Measurements from ENCODE around the gene GTF2F2.

The GTF2F2 gene

DNA sequence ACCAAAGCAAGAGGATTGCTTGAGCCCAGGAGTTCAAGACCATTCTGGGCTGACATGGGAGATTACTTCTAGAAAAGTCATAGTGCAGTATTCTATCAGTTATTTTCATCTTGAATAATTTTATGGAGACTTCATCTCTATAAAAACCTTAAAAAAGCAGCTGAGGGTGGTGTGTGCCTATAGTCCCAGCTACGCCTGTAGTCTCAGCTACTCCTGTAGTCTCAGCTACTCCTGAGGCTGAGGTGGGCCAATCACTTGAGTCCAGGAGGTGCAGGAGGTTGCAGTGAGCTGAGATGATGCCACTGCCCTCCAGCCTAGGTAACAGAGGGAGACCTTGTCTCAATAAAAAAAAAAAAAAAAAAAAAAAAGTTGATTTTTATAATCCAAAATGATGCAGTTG lies 102.6 kb downstream of the GTF2F2 start:
- ChIA-PET CTCF (no interaction called here), POLR2A (ENCODE audit: low non-redundant PET) (no interaction called here)
- H3K27ac ChIP-seq = no peak overlapping the region
- DNase-seq (ENCODE audit: low spot score) = no peak
- TF ChIP-seq, protein P1, sequence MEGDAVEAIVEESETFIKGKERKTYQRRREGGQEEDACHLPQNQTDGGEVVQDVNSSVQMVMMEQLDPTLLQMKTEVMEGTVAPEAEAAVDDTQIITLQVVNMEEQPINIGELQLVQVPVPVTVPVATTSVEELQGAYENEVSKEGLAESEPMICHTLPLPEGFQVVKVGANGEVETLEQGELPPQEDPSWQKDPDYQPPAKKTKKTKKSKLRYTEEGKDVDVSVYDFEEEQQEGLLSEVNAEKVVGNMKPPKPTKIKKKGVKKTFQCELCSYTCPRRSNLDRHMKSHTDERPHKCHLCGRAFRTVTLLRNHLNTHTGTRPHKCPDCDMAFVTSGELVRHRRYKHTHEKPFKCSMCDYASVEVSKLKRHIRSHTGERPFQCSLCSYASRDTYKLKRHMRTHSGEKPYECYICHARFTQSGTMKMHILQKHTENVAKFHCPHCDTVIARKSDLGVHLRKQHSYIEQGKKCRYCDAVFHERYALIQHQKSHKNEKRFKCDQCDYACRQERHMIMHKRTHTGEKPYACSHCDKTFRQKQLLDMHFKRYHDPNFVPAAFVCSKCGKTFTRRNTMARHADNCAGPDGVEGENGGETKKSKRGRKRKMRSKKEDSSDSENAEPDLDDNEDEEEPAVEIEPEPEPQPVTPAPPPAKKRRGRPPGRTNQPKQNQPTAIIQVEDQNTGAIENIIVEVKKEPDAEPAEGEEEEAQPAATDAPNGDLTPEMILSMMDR (conservative IDR thresholded peaks at IDR 0.05; ENCODE audit: low read depth) = no peak

GRCh38 chr13:45224176-45224575 lies 103.9 kb downstream of the GTF2F2 start:
- ChIA-PET CTCF (no interaction called here), POLR2A (ENCODE audit: low non-redundant PET) (no interaction called here)
- no peak overlapping the region for H3K27ac ChIP-seq
- no peak for DNase-seq (ENCODE audit: low spot score)
- TF ChIP-seq, protein P1 (conservative IDR thresholded peaks at IDR 0.05; ENCODE audit: low read depth) = no peak

DNA sequence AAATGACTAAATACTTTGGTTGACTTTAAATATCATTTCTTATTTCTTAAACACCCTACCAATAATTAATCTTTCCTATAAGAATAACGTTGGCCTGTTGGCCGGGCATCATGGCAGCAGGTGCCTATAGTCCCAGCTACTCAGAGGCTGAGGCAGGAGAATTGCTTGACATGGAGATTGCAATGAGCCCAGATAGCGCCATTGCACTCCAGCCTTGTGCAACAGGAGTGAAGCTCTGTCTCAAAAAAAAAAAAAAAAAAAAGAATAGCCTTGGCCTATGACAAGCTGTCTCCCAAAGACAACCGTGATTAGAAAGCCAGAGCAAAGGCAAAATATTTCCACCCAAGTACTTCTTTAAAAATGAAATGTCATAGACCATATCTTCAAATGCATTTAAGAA lies 105.1 kb downstream of the GTF2F2 start:
- TF ChIP-seq, protein P1 (conservative IDR thresholded peaks at IDR 0.05; ENCODE audit: low read depth) = no peak
- DNase-seq (ENCODE audit: low spot score) = no peak
- ChIA-PET CTCF (no interaction called here), POLR2A (ENCODE audit: low non-redundant PET) (no interaction called here)
- no peak overlapping the region for H3K27ac ChIP-seq

DNA sequence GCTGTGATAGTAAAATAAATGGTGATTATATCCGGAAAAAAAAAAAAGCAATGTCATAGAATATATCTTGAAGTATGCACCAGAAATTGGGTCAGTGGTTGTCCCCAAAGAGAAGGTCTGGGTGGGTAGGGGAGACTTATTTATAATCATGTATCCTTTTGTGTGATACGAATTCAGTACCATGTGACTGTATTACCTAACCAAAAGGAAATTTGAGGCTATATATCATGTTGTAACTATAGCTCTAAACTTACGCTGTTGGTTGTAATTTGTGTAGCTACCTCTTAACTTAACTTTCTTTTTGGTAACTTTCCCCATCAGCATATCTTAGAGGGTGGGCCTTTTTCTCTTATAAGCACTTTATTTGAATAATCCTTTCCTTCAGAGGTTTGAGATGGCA lies 105.7 kb downstream of the GTF2F2 start:
- ChIA-PET CTCF (no interaction called here), POLR2A (ENCODE audit: low non-redundant PET) (no interaction called here)
- H3K27ac ChIP-seq = no peak overlapping the region
- TF ChIP-seq, protein P1 (conservative IDR thresholded peaks at IDR 0.05; ENCODE audit: low read depth) = no peak
- DNase-seq (ENCODE audit: low spot score) = no peak

GRCh38 chr13:45228002-45228401 lies 107.7 kb downstream of the GTF2F2 start:
- POLR2A ChIA-PET (ENCODE audit: low non-redundant PET) = interaction anchor here (0.6 kb wide), 1 partner anchor 190 kb away, joined by 4 read pairs; the partner anchor contains the start of gene SLC25A30
- TF ChIP-seq, protein P1 (conservative IDR thresholded peaks at IDR 0.05; ENCODE audit: low read depth) = no peak
- CTCF ChIA-PET = no interaction called here
- no peak for DNase-seq (ENCODE audit: low spot score)
- no peak overlapping the region for H3K27ac ChIP-seq

GRCh38 chr13:45229172-45229571 lies 108.9 kb downstream of the GTF2F2 start:
- no peak for DNase-seq (ENCODE audit: low spot score)
- CTCF ChIA-PET = interaction anchor here (0.6 kb wide), 1 partner anchor 50 kb away, joined by 3 read pairs; no protein-coding TSS in a partner anchor
- TF ChIP-seq, protein P1 (conservative IDR thresholded peaks at IDR 0.05; ENCODE audit: low read depth) = no peak
- POLR2A ChIA-PET (ENCODE audit: low non-redundant PET) = no interaction called here
- H3K27ac ChIP-seq = peak overlapping the region; percentile 46

GRCh38 chr13:45231305-45231704 lies 111.0 kb downstream of the GTF2F2 start:
- ChIA-PET CTCF (no interaction called here), POLR2A (ENCODE audit: low non-redundant PET) (no interaction called here)
- DNase-seq (ENCODE audit: low spot score) = no peak
- peak overlapping the region; percentile 61 for H3K27ac ChIP-seq
- TF ChIP-seq, protein P1 (conservative IDR thresholded peaks at IDR 0.05; ENCODE audit: low read depth) = no peak

Data from RWPE1 (cell line).